Activated CD4-positive, alpha-beta T cell treated with anti-CD3 and anti-CD28 coated beads, Interleukin-2, amount 50 U/mL, for 24 hours (primary cell): ENCODE data around the gene FITM1.
A peak's percentile ranks its signal among the peaks of the same experiment; 100 is the strongest.

Experiments
- DNase-seq, 2 donors: peaks; one replicate each; pipeline ENCODE4 v3.0.0-alpha.2; 2020; ENCODE audit warnings: low read depth in 1 of 2, low spot score in 1 of 2

Gene FITM1

DNA sequence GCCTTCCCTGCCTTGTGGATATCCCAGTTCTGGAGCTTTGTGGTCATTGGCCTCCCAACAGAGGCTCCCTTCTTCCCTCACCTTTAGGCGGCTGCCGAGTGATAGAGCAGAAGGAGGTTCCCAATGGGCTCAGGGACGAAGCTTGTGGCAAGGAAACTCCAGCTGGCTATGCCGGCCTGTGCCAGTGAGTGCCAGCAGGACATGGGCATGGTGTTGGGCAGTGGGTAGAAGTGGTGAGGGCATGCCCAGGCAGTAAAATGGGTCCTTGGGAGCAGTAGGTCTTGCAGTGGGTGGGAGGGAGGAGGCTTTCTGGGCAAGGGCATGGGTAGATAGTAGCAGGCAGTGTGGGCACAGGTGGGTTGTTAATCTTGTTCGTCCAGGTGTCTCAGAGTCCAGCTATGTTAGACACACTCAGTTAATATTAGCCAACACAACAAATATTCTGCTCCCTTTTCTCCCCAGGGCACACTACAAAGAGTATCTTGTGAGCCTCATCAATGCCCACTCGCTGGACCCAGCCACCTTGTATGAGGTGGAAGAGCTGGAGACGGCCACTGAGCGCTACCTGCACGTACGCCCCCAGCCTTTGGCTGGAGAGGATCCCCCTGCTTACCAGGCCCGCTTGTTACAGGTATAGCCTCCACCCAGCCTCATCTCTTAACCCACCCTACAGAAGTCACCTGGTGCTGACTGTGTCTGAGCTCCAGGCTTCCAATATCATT, 29.5 kb downstream of the FITM1 start:
- no peak for DNase-seq

DNA sequence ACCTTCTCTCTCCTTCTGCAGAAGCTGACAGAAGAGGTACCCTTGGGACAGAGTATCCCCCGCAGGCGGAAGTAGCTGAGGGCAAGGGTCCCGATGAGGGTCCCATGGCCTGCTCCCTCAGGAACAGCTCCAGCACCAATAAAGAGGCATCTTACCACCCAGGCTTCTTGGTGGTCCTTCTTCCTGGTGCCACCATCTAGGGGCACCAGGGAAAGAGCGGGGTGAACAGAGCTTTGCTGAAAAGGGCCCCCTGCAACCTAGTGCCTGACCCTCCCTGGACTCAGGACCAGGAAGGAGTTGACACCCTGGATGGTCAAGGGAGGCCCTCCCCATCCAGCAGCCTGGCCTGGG, 30.0 kb downstream of the FITM1 start:
- no peak for DNase-seq

DNA sequence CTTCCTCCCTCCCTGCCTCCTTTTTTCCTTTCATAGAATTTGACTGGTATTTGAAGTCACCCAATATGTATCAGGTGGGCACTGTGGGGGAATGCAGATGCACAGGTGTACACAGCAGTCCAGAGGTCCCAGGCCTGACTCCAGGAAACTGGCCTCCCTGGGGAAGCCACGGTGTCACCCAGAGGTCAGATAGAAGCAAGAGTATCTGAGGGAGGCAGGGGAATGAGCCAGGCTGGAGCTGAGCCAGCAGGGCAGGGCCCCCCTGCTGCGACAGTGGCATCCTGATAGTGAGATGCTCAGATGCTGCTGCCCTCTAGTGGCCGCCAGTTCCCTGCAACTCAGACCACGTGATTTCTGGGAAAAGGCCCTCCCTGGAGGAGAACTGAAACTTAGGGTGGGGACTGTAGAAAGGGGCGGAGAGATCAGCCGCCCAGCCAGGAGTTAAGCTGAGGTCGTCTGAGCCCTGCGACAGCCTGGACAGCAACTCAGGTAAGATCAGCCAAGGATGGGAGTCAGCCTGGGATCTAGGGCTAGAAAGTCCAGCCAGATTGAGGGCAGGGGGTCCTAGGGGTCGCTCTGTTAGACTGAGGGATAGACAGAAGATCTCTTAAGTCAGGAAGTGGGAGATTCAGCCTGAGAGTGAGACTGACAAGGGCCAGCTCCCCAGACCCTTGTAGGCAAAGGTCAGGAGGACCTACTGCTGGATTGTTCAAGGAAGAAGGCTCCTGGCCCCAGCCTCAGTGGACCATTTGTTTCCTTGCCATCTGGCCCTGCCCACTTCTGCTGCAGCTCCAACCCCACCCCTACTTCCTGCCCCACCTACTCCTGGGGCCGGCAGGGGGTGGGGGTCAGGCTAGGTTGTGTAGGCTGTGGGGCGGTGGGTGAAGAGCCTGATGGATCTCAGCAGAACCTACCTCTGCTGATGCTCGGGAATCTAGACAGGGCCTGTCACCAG, 30.7 kb downstream of the FITM1 start, which contains the start of gene IRF9:
Gene IRF9 (plus strand): TSS at position 416 of the 955 bp plus-strand sequence. CDS start 880 bp downstream, outside the sequence.
- peak; percentile 99 to 100 for DNase-seq

DNA sequence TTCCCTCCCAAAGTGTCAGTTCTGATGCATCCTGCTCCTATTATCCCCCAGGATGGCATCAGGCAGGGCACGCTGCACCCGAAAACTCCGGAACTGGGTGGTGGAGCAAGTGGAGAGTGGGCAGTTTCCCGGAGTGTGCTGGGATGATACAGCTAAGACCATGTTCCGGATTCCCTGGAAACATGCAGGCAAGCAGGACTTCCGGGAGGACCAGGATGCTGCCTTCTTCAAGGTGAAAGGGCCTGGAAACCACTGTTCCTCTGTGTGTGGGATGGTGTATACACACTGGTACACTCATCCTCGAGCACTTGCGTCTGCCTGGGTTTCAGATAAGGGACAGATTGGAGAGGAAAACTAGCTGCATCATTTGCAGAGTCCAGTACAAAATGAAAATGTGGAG, 31.6 kb downstream of the FITM1 start:
- no peak for DNase-seq

DNA sequence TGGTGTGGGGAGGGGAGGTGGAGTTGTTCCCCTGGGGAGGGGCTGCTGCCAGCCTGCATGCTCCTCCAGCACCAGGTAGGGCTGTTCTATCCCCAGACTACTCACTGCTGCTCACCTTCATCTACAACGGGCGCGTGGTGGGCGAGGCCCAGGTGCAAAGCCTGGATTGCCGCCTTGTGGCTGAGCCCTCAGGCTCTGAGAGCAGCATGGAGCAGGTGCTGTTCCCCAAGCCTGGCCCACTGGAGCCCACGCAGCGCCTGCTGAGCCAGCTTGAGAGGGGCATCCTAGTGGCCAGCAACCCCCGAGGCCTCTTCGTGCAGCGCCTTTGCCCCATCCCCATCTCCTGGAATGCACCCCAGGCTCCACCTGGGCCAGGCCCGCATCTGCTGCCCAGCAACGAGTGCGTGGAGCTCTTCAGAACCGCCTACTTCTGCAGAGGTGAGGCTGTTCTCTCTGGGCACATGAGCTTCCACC, 34.1 kb downstream of the FITM1 start:
- DNase-seq, result no peak

DNA sequence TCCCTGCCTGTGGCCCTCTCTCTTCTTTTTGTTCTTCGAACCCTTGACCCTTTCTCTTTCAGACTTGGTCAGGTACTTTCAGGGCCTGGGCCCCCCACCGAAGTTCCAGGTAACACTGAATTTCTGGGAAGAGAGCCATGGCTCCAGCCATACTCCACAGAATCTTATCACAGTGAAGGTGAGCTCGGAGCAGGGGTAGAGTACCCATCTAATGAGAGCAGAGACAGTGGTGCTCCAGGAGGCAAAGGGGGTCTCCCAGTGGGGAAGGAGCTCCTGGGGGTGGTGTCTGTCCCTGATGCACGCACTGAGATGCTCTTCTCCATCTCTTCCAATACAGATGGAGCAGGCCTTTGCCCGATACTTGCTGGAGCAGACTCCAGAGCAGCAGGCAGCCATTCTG, 35.3 kb downstream of the FITM1 start:
- DNase-seq, result no peak

DNA sequence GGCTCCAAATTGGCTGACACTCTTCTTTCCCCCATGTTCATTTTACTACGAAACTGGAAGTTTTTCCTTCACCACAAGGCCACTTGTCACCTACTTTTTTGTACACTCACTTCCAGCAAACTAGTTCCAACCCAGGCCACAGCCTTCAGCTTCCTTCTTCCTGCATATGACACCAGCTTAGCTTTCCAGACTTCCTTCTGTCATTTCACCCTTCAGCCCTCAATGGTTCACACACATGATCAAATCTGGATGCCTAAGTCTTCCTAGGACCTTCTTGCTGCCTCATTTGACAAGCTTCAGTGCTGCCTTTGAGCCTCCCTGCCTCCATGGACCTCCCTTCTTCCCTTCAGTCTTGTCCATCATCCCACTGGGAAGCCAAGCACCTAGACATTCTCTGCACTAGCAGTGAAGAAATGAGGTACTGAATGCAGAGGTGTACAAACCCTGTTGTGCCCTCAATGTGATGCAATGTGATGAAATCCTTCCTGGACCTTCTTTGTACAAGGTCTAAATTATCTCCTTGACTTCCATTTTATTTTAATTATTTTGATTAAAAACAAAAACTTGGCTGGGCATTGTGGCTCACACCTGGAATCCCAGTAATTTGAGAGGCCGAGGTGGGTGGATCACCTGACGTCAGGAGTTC, 37.1 kb downstream of the FITM1 start:
- DNase-seq, result no peak

DNA sequence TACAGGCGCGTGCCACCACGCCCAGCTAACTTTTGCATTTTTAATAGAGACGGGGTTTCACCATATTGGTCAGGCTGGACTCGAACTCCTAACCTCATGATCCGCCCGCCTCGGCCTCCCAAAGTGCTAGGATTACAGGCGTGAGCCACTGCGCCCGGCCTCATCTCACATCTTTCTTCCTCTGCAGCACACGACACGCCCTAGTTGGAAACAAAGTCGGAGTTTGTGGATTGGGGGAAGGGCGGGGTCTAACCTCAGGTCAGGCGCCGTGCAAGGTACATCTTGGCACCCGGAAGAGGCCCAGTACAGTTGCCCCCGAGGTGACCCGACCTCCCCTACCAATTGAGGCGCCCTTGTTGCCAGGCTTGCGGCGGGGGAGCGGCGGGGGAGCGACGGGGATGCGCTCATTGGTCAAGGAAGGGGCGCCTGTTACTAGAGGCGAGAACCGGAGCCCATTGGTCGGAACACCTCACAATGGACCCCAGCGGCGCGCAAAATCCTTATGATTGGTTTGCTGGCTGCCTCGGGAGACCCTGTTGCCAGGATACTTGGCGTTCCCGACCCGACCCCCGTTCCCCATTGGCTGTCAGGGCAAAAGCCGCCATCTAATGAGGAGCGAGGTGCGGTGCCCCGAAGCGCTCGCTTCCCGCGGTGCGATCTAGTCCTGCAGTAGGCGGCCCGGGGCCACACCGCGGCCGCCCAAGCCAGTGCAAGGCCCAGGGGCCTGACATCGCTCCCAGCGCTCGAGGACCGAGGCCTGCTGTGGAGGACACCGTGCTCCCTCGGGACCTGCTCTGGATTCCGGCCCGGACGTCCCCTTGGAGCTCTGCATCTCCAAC, 41.2 kb downstream of the FITM1 start, which contains the start of gene REC8:
Gene REC8 (plus strand): TSS at position 659 of the 839 bp plus-strand sequence. CDS start 473 bp downstream, outside the sequence.
- DNase-seq, result peak; percentile 38 to 51

DNA sequence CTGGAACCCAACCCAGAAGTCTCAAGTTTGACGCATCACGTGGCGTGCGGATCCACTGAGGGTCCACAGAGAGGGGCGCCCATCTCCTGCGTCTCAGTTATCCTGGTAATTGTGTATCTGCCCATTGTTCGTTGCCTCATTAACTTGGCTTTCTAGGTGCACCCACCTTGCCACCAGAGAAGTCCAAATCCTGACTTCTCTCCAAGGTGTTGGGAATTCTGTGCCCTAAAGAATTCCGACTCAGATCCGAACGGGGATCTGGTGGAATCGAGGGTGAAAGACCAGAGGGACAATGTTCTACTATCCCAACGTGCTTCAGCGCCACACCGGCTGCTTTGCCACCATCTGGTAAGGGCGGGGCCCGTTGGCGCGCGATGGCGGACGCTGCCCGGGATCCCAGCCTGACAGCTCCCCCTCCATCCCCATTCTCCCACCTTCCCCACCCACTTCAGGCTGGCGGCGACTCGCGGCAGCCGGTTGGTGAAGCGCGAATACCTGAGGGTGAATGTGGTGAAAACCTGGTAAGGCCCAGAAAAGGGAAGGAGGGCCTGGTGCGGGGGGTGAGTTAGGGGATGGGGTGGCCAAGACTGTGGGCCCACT, 41.9 kb downstream of the FITM1 start:
- no peak for DNase-seq

DNA sequence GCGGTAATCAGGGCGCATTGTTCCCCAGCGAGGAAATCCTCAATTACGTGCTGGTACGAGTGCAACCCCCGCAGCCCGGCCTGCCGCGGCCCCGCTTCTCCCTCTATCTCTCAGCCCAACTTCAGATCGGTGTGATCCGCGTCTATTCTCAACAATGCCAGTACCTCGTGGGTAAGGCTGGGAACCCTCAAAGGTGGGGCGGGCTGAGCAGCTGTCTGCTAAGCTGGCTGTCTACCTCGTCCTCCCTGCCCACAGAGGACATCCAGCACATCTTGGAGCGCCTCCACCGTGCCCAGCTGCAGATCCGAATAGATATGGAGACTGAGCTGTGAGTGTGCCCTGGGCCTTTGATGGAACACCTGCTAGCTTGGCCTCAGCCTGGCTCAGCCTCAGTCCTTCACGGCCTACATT, 42.4 kb downstream of the FITM1 start:
- DNase-seq, result no peak

DNA sequence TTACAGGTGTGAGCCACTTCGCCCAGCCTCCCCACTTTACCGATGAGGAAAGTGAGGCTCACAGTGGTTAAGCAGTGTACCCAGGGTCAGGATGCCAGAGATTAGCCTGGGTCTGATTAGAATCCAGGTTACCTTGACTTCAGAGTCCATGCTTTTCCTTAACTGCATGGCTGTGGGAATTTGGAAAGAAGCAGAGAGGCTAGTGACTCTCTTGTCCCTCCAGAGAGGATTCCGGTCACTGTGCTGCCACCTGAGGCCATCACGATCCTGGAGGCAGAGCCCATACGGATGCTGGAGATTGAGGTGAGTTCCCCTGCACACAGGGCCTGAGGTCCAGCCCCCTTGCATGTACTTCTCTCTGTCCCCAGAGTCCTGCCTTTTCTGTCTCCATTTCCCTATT, 46.1 kb downstream of the FITM1 start:
- no peak for DNase-seq

DNA sequence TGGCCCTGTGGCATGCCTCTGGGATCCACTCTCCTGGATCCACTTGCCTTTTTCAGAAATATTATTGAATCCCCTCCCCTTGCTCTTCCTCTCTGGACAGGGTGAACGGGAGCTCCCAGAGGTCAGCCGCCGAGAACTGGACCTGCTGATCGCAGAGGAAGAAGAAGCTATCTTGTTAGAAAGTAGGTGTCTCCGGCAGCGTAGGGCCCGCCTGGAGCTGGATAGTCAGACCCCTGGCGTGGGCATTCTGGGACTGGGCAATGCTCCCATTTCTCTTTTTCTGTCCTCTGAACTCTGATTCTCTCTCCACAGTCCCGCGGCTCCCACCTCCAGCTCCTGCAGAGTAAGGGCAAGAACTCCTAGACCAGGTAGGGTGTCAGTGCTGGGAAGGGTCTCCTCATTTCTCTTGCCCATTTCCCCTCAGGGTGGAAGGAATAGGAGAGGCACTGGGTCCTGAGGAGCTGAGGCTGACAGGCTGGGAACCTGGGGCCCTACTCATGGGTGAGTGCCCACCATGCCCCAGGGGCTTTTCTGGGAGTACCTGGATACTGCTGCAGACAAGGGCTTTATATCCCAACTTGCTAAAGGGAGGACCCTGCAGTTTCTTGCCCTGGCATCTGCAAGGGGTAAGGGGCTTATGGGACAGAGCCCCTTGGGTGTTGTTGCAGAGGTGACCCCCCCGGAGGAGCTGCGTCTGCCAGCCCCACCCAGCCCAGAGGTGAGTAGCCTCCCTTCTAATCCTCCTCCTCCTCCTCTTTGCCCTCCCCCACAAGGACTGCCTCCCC, 46.8 kb downstream of the FITM1 start:
- no peak for DNase-seq

DNA sequence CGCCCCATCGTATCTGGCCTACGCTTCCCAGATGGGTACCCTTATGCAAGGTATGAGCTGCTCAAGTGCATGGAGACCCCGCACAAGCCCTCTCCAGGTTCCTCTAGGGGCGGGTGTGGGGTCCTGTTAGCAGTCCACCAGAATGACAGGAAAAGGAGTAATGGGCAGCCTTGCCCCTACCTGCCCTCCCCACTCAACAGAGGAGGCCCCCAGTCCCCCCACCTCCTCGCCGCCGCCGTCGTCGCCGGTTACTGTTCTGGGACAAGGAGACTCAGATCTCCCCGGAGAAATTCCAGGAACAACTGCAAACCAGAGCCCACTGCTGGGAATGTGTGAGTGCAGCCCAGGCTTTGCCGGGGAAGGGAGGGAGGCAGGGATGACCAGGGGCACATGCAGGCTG, 47.4 kb downstream of the FITM1 start:
- no peak for DNase-seq

DNA sequence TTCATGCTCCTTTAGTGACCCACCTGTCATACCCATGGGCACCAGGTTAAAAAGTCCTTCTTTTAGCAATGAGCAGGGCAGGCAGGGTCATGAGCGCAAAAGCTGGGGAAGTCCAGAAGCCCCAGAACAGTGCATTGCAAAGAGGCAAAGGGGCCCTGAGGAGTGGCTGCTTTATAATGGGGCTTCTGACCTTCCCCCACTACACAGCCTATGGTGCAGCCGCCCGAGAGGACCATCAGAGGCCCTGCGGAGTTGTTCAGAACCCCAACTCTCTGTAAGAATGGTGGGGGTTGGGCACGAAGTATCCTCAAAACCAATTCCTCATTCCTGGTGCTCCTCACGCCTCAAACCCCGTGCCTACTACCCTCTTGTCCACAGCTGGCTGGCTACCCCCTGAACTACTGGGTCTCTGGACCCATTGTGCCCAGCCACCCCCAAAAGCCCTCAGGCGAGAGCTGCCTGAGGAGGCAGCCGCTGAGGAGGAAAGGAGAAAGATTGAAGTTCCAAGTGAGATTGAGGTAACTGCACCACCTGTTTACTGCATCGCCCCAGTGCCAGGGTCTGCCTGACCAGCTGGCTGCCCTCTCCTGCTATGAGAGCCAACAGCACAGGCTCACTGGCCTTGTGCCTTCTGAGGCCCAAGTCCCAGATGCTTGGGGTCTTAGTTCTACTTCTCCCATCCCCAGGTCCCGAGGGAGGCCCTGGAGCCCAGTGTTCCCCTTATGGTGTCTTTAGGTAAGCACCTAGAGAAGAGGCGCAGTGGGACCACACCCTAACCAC, 48.1 kb downstream of the FITM1 start:
- DNase-seq, result no peak

DNA sequence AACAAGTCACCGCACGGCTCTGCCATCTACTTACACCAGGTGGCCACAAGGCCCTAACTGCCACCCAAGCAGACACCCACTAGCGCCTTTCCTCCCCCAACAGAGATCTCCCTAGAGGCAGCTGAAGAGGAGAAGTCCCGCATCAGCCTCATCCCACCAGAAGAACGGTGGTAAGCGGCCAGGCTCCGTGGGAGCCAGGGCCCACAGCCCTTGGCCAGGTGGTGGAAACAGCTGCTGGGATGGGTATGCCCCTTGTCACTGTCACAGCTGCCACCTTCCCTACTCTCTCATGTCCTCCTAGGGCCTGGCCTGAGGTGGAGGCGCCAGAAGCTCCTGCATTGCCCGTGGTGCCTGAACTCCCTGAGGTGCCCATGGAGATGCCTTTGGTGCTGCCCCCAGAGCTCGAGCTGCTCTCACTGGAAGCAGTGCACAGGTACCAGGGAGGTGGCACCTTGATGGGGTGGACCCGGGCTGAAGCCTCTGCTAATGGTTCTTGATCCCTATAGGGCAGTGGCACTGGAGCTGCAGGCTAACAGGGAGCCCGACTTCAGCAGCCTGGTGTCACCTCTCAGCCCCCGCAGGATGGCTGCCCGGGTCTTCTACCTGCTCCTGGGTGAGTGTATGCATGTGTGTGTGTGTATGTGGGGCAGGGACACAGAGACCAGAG, 49.0 kb downstream of the FITM1 start:
- DNase-seq, result no peak

DNA sequence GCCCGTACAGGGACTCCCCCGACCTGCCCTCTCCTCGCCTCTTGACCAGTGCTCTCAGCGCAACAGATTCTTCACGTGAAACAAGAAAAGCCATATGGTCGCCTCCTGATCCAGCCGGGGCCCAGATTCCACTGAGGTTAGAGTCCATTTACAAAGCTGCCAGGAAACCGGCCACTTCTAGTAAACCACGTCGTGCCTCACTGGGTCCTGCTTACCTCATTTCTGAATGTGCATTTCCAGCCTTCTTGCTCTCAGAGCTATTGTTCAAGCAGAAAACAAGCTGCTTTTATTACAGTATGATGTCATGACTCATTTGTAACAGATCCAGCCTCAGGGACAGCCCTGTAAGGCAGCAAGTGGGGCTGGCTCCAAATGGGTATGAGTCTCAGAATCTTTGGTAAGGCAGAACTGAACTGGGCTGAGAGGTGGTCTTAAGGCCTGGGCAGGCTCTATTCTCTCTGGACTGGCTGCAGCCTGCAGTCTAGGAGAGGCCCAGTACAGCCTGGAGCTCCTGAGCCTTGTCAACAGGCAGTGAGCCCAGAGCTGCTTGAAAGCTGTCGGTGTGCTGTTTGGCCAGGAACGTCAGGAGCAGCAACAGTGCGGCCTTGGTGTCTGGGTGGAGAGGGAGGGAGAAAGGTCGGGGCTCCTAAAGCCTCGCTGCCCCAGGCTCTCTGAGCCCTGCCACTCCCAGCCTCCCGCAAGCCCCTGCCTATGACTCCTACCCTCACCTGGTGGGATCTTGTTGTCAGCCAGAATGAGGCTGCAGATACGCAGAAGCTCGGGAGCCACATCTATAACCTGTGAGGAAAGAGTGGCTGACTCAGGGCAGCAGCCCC, 49.7 kb downstream of the FITM1 start:
- no peak for DNase-seq

DNA sequence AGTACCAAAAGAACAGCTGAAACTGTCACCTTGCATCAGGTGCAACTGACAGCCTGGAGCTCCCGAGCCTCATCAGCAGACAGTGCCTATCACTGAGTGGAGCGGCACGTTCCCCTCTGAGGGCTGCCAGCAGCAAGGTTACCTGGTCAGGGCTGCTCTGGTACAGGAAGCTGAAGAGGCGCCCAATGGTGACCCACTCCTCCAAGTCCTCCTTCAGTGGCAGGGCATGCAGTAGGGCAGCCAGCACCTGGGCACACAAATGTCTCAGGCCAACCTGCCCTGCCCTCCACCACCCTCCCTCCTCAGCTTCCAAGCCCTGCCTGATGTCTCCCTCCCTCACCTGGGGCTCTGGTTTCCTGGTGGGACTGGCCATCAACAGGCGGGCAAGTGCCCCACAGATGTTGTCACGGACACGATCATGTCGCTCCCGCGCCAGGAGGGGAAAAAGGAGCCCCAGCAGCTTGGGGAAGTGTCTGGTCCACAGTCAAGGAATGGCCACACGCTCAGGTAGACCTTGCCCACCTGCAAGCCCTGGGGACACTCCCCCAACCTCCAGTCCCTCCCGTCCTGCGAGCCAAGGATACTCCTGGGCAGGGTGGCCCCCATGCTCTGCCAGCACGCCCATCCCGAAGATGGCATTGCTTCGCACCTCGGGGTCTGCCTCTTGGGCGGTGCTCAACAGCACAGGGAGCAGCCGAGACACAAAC, 51.1 kb downstream of the FITM1 start:
- no peak for DNase-seq
